GM20000 (cell line): Measurements from ENCODE around the gene MYO1H.

Experiments
- DNase-seq: peaks from one replicate; pipeline ENCODE4 v3.0.0; 2012; ENCODE audit warnings: low spot score
- CTCF ChIP-seq: IDR thresholded peaks from 2 replicates; pipeline ENCODE4 v1.5.1; 2012; ENCODE audit warnings: mild to moderate bottlenecking, control low read depth; ENCODE audit errors: extremely low read depth, missing control alignments

Gene MYO1H

DNA sequence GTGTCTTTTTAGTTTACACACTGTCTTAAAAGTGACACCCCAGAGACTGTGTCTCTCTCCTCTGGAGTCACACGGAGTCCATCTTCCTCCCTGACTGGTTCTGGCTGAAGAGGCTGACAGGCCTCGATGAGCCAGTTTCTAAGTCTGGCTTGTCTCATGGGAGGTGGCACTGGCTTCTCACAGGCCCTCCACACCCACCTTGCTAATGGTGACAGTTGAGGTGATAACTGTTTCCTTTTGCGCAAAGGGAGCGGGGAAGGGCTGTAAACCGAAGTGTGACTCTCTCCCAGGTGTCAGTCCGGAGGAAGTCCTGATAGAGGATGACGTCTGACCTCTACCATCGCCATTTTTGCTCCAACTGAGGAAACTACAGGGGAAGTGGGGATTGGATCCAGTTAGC is 99.2 kb downstream of the MYO1H start:
- no peak for TF ChIP-seq CTCF
- no peak for DNase-seq

GRCh38 chr12:109447482-109447881 is 99.8 kb downstream of the MYO1H start:
- no peak for TF ChIP-seq CTCF
- DNase-seq = no peak

GRCh38 chr12:109448272-109448671 is 100.6 kb downstream of the MYO1H start:
- no peak for TF ChIP-seq CTCF
- no peak for DNase-seq

DNA sequence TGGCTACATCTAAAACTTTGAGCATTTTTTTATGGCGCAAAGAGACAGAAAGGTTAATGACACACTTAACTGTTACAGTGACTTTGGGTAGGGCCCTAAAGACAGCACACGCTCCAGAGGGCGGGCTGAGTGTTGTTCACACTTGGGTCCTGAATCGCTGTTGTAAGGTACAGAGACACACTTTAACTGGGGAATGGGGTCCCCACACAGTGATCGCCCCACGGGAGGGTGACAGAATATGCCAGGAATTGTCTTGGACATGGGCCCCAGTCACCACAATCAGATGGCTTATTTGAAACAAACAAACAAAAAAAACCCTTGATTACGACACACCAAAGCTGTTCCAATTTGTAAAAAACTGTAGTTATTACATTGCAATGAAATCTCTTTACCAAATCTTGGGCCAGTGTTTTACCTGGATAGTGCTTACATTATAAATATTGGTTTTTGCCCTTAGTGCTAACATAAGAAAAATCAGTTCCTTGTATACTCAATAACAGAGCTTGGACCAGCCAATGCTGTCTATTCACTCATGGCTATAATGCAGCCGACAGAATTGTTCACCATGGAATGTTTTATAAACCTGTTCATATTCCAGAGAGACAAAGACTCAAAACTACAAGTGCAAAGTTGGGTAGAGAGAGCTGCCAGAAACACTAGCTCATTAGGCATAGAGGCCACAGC is 101.1 kb downstream of the MYO1H start:
- no peak for DNase-seq
- no peak for TF ChIP-seq CTCF

GRCh38 chr12:109449845-109450532 is 102.3 kb downstream of the MYO1H start:
- DNase-seq = no peak
- no peak for TF ChIP-seq CTCF

DNA sequence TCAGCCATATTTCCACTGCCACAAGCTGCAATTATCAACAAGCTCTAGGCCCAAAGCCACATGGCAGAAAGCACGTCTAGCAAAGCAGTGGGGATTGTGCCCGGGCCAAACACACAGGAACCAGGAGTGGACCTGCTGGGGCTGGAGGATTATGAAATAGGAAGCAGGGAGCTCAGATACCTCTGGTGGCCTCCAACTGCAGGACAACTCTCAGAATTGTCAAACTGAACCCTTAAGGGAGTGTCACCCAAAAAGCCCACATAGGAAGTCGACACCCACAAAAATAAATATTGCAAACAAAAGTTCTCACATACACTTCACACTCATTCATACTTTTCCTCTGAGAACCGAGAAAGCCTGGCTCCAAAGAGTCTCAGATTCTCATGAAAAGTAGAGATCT is 103.3 kb downstream of the MYO1H start:
- TF ChIP-seq CTCF = no peak
- no peak for DNase-seq

DNA sequence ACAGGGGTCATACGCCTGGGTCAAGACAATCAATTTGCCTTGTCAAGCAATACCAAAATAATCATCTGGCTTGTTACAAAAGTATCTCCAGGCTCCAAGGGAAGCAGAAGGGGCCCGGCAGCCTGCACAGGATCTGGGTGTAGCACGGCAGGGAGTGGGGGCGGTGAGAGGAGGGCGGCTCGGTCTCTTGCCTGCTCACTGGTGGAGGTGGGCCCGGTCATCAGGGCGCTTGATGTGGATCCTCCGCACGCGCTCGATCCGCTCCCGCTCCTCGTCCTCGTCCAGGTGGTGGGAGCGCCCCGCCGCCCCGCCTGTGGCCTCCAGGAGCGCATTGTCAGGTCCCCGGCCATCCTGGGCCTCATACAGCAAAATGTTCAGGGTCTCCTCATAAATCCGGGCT is 103.7 kb downstream of the MYO1H start:
- no peak for TF ChIP-seq CTCF
- DNase-seq = no peak
